H1 (cell line): ENCODE results near the gene DENND4B. TPM values are rescaled to one million over a fixed set of nuclear protein-coding genes. Genes with fewer than 3 reads are reported as not detected.

Experiments
- ASH2L ChIP-seq: fragments of 200-600, 300-600 bp; sonication (generic); IDR thresholded peaks from one replicate; pipeline ENCODE4 v1.7.1; 2017; ENCODE audit warnings: low read length
- POLR2A ChIP-seq, 2 experiments: IDR thresholded peaks; 1 replicate in 1 of 2; 2 replicates in 1 of 2; pipeline ENCODE4 v1.6.1; 2011; ENCODE audit warnings: low read depth in 2 of 2, low read length in 2 of 2, mild to moderate bottlenecking in 2 of 2; ENCODE audit errors: control extremely low read depth in 1 of 2
- SIN3A ChIP-seq, 2 experiments: IDR thresholded peaks in 1 of 2; conservative IDR thresholded peaks in 1 of 2; 2 replicates each; pipeline ENCODE4 v1.6.1; 2011 to 2012; ENCODE audit warnings: low read length in 2 of 2, improper control_type of control experiment in 1 of 2, low read depth in 1 of 2, mild to moderate bottlenecking in 1 of 2
- polyA plus RNA-seq, 7 experiments: library from polyadenylated mRNA; depleted of rRNA in 3 of 7; stranded (reverse) in 5 of 7; unstranded in 2 of 7; fragments of >200 nt in 5 of 7; fragments of 200-250 nt in 2 of 7; gene quantifications; 1 replicate in 5 of 7; 2 replicates in 1 of 7; 4 replicates in 1 of 7; pipeline versions ENCODE4 v1.2.1 to v1.2.3, GENCODE V29; 2011 to 2013; ENCODE audit warnings: missing spikeins in 2 of 7, mixed read lengths in 2 of 7
- total RNA-seq: library from RNA; stranded (reverse); fragmentation: NEBNext Ultra II Directional; extraction: Animal tissue kit (Norgen Biotek cat#: 25700); gene quantifications from 2 replicates; pipeline ENCODE4 v1.2.1, GENCODE V29; 2021

The DENND4B gene
- total and polyA plus RNA-seq, 2 of the 8 experiments (the other 6 are each of a cell fraction or from before 2014, with no cell fraction given) = 45.6 to 61.1 TPM

DNA sequence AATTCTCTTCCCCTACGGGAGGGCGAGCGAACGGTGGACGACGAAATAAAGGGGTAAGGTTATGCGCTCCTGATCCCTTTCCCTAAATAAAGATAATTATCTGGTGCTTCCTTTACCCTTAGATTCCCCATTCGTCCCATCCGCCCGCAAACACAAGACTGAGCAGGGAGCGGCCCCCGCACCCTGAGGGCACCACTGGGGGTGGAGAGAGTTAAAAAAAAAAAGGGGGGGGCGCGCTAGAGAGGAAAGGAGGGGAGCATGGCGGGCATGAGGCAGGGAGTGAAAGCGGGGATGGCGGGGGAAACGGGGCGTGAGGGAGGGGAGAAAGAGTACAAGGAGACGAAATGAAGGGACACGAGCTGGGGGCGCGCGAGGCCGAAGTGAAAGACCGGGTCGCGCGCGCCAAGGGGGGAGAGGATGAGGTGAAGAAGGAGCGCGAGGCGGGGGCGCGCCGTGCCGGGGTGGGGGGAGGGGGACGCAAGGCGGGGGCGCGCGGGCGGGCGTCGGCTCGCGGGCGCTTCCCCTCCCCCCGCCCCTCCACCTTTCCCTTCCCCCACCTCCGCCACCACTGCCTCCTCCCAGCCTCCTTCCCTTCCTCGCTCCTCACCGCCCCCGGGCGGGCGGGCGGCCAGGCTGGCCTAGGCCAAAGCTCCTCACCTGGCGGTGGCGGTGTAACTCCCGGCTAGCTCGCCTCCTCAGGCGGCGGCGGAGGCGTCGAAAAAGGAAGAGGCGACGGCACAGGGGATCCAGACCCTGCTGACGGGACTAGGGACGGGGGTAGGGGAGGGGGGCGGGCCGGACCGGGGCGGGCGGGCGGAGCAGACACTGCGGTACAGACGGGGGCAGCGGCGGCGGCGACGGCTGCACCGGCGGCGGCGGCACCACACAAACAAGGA, 24.2 kb downstream of the DENND4B start (continued):
- TF ChIP-seq POLR2A (IDR thresholded peaks at IDR 0.05; ENCODE audit: control extremely low read depth in 1 of 2, low read depth in 2 of 2, low read length in 2 of 2) (peak; percentile 39 to 59), SIN3A (conservative IDR thresholded peaks at IDR 0.05 in 1 of 2, IDR thresholded peaks at IDR 0.05 in 1 of 2; ENCODE audit: low read depth in 1 of 2, low read length in 2 of 2) (peak; percentile 9 to 16; a peak in 1 of 4 replicates), ASH2L (peak; percentile 68)
- TF ChIP-seq, all 59 proteins: peak for 12
